ENCODE measurements around the gene DDIAS. TPM values are rescaled to one million over a fixed set of nuclear protein-coding genes. Genes with fewer than 3 reads are reported as not detected.
"Not testable (repeated sequence)": the region's sequence is repeated elsewhere in the genome, so short reads cannot be mapped to it uniquely, and the experiment has no call there.

Gene DDIAS
- total and polyA plus RNA-seq, 7 donors = 0.16 to 3.1 (median 0.66) TPM; not detected in 1

- Histone ChIP-seq H3K27me3 (no peaks in the 10 kb centered on the region), H3K9me3 (peaks cover 0 to 3% (median 0%) of the 10 kb centered on the region in 4 donors), H3K4me3 (no peak overlapping the region), H3K4me1 (no peaks in the 10 kb centered on the region), H3K36me3 (no peaks in the 10 kb centered on the region), H3K27ac (no peak overlapping the region)
- TF ChIP-seq EP300 (IDR thresholded peaks at IDR 0.05) (no peak), CTCF (IDR thresholded peaks at IDR 0.05) (no peak)
- WGBS, 2 donors = 38 to 73% methylated on average over 5 of the region's 5 CpGs
- intact Hi-C loops (cut with DNase I) = no loop called here
- no peak for DNase-seq
Measured at GRCh38 chr11:82959987-82960778, 58.6 kb downstream of the DDIAS start.

GRCh38 chr11:82960779-82961143 lies 59.2 kb downstream of the DDIAS start:
- Histone ChIP-seq H3K27ac (no peak overlapping the region), H3K9me3 (peaks cover 0 to 3% (median 0%) of the 10 kb centered on the region in 4 donors), H3K36me3 (no peaks in the 10 kb centered on the region), H3K4me3 (no peak overlapping the region), H3K27me3 (peaks cover 0 to 4% (median 0%) of the 10 kb centered on the region in 3 donors), H3K4me1 (no peaks in the 10 kb centered on the region)
- 77 to 91% methylated on average over 2 of the region's 2 CpGs for WGBS, 2 donors
- no peak for DNase-seq
- no peak for TF ChIP-seq POLR2AphosphoS5 (IDR thresholded peaks at IDR 0.05)
- TF ChIP-seq POLR2A (IDR thresholded peaks at IDR 0.05) = no peak
- no peak for TF ChIP-seq CTCF (IDR thresholded peaks at IDR 0.05)
- TF ChIP-seq EP300 (IDR thresholded peaks at IDR 0.05) = no peak
- intact Hi-C loops (cut with DNase I) = no loop called here

- H3K36me3 ChIP-seq; H3K9me3 ChIP-seq; H3K27ac ChIP-seq; H3K27me3 ChIP-seq; DNase-seq; H3K4me3 ChIP-seq; H3K4me1 ChIP-seq; intact Hi-C loops (cut with DNase I): not testable (repeated sequence)
Measured at GRCh38 chr11:82962021-82962420, 60.5 kb downstream of the DDIAS start.

- Histone ChIP-seq H3K27ac (no peak overlapping the region), H3K4me3 (no peak overlapping the region), H3K36me3 (no peaks in the 10 kb centered on the region), H3K4me1 (no peaks in the 10 kb centered on the region), H3K9me3 (peaks cover 0 to 3% (median 0%) of the 10 kb centered on the region in 4 donors), H3K27me3 (peaks cover 0 to 4% (median 0%) of the 10 kb centered on the region in 3 donors)
- no peak for TF ChIP-seq POLR2AphosphoS5 (IDR thresholded peaks at IDR 0.05)
- no peak for TF ChIP-seq POLR2A (IDR thresholded peaks at IDR 0.05)
- no peak for TF ChIP-seq EP300 (IDR thresholded peaks at IDR 0.05)
- no peak for TF ChIP-seq CTCF (IDR thresholded peaks at IDR 0.05)
- no peak for DNase-seq
- intact Hi-C loops (cut with DNase I) = no loop called here
- WGBS, 2 donors = 81 to 90% methylated on average over 4 of the region's 4 CpGs
Measured at GRCh38 chr11:82967381-82967780, 65.8 kb downstream of the DDIAS start.

- no peaks in the 10 kb centered on the region for H3K9me3 ChIP-seq
- TF ChIP-seq EP300 (IDR thresholded peaks at IDR 0.05) = no peak
- TF ChIP-seq POLR2AphosphoS5 (IDR thresholded peaks at IDR 0.05) = no peak
- no peak for TF ChIP-seq CTCF (IDR thresholded peaks at IDR 0.05)
- TF ChIP-seq POLR2A (IDR thresholded peaks at IDR 0.05) = no peak
- H3K36me3 ChIP-seq = no peaks in the 10 kb centered on the region
- no peak overlapping the region for H3K4me3 ChIP-seq
- intact Hi-C loops (cut with DNase I) = no loop called here
- no peak for DNase-seq
- H3K27ac ChIP-seq = no peak overlapping the region
- H3K27me3 ChIP-seq = peaks cover 0 to 4% (median 0%) of the 10 kb centered on the region in 3 donors
- H3K4me1 ChIP-seq = no peaks in the 10 kb centered on the region
- WGBS, 2 donors = 65 to 91% methylated on average over 4 of the region's 4 CpGs
Measured at GRCh38 chr11:82969811-82970210, 68.3 kb downstream of the DDIAS start.

- H3K4me3 ChIP-seq; H3K9me3 ChIP-seq; intact Hi-C loops (cut with DNase I); H3K36me3 ChIP-seq; H3K4me1 ChIP-seq; DNase-seq; H3K27ac ChIP-seq; H3K27me3 ChIP-seq: not testable (repeated sequence)
- 94% methylated on average over 60 of the region's 60 CpGs for WGBS, 2 donors
Measured at GRCh38 chr11:82970507-82971083, 69.1 kb downstream of the DDIAS start.

GRCh38 chr11:82971519-82971946 lies 70.0 kb downstream of the DDIAS start:
- H3K27me3 ChIP-seq; H3K4me3 ChIP-seq; DNase-seq; H3K27ac ChIP-seq; H3K4me1 ChIP-seq; H3K36me3 ChIP-seq; H3K9me3 ChIP-seq; intact Hi-C loops (cut with DNase I): not testable (repeated sequence)
- WGBS, 2 donors = 60 to 90% methylated on average over 8 of the region's 8 CpGs

Data from sigmoid colon (tissue), 7 donors.